Measurements from ENCODE around the gene FMNL2.

DNA sequence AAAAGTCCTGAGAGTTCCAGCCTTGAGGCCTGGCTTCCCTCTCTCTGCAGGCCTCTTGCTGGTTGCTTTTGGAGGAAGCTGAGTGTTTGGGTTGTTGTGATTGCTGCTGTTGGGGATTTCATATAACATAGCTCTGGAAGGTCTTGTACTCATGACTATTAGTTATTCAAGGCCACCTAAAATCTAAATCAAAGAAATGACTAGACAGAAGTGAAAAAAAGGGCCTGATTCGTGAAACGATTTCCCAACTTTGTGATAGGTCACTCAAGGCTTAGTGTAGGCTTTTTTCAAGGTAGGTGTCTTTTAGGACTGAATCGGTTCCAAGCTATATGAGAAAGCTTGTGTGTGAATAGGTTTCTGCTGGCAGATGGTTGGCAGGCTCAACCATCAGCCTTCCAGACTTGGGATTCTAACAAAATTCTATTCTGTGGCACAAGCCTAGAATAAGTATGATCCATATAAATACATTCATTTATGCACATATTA lies 164.4 kb downstream of the FMNL2 start:
- TF ChIP-seq, protein P1, sequence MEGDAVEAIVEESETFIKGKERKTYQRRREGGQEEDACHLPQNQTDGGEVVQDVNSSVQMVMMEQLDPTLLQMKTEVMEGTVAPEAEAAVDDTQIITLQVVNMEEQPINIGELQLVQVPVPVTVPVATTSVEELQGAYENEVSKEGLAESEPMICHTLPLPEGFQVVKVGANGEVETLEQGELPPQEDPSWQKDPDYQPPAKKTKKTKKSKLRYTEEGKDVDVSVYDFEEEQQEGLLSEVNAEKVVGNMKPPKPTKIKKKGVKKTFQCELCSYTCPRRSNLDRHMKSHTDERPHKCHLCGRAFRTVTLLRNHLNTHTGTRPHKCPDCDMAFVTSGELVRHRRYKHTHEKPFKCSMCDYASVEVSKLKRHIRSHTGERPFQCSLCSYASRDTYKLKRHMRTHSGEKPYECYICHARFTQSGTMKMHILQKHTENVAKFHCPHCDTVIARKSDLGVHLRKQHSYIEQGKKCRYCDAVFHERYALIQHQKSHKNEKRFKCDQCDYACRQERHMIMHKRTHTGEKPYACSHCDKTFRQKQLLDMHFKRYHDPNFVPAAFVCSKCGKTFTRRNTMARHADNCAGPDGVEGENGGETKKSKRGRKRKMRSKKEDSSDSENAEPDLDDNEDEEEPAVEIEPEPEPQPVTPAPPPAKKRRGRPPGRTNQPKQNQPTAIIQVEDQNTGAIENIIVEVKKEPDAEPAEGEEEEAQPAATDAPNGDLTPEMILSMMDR (conservative IDR thresholded peaks at IDR 0.05), result no peak
- no peak for TF ChIP-seq EZH2 (IDR thresholded peaks at IDR 0.05; ENCODE audit: low read depth)

All from PC-9 (cell line).